ENCODE data around the gene FLNC. TPM values are rescaled to one million over a fixed set of nuclear protein-coding genes. Genes with fewer than 3 reads are reported as not detected.

FLNC gene
- total RNA-seq, 1 donor from 2014 or later: 11.7 TPM

DNA sequence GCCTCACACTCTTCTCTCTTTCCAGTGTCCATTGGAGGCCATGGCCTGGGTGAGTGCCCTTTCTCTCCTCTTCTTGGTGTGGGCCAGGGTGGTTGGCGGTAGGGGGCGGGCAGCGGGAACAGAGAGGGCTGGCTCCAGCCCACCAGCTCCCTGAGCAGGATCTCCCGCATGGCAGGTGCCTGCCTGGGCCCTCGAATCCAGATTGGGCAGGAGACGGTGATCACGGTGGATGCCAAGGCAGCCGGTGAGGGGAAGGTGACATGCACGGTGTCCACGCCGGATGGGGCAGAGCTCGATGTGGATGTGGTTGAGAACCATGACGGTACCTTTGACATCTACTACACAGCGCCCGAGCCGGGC, 18.9 kb downstream of the FLNC start:
- H3K27ac ChIP-seq: no peak overlapping the region
- H3K4me3 ChIP-seq: no peak overlapping the region
- TF ChIP-seq, protein P1, sequence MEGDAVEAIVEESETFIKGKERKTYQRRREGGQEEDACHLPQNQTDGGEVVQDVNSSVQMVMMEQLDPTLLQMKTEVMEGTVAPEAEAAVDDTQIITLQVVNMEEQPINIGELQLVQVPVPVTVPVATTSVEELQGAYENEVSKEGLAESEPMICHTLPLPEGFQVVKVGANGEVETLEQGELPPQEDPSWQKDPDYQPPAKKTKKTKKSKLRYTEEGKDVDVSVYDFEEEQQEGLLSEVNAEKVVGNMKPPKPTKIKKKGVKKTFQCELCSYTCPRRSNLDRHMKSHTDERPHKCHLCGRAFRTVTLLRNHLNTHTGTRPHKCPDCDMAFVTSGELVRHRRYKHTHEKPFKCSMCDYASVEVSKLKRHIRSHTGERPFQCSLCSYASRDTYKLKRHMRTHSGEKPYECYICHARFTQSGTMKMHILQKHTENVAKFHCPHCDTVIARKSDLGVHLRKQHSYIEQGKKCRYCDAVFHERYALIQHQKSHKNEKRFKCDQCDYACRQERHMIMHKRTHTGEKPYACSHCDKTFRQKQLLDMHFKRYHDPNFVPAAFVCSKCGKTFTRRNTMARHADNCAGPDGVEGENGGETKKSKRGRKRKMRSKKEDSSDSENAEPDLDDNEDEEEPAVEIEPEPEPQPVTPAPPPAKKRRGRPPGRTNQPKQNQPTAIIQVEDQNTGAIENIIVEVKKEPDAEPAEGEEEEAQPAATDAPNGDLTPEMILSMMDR (IDR thresholded peaks at IDR 0.05): no peak
- intact Hi-C loops (cut with DNase I): no loop called here
- ATAC-seq (no peak), DNase-seq (no peak)
- H3K36me3 ChIP-seq: no peaks in the 10 kb centered on the region
- H3K4me1 ChIP-seq: no peaks in the 10 kb centered on the region
- H3K27me3 ChIP-seq (ENCODE audit: low read depth): no peaks in the 10 kb centered on the region
- H3K9me3 ChIP-seq: no peaks in the 10 kb centered on the region

DNA sequence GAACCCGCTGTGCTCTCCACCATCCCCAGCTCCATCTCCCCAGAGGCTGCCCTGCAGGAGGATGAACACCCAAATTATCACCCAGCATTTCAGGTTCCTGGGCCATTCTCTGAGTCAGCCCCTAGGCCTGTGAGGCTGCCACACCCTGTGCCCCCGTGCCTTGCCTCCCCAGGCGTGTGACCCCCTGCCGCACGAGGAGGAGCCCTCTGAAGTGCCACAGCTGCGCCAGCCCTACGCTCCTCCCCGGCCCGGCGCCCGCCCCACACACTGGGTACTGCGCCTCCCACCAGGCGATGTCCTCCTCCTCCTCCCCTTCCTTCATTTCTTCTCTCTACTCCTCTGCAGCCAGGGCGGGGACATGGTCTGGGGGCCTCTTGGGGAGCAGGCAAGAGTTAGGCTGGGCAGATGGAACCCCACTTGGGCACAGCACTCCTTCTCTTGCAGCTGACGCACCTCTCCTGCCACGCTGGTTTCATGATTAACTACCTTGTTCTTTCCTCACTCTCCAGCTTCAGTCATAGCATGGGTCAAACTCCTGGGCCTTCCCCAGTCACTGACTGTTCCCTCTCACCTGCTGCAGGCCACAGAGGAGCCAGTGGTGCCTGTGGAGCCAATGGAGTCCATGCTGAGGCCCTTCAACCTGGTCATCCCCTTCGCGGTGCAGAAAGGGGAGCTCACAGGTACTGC, 19.7 kb downstream of the FLNC start:
- intact Hi-C loops (cut with DNase I): no loop called here
- DNase-seq (no peak), ATAC-seq (no peak)
- H3K27ac ChIP-seq: no peak overlapping the region
- TF ChIP-seq, protein P1 (IDR thresholded peaks at IDR 0.05): no peak
- H3K4me3 ChIP-seq: no peak overlapping the region
- H3K36me3 ChIP-seq: no peaks in the 10 kb centered on the region
- H3K4me1 ChIP-seq: no peaks in the 10 kb centered on the region
- no peaks in the 10 kb centered on the region for H3K27me3 ChIP-seq (ENCODE audit: low read depth)
- no peaks in the 10 kb centered on the region for H3K9me3 ChIP-seq

GRCh38 chr7:128852537-128853254, 22.5 kb downstream of the FLNC start:
- no peak for ATAC-seq
- no peak overlapping the region for H3K27ac ChIP-seq
- DNase-seq: no peak
- H3K36me3 ChIP-seq: no peaks in the 10 kb centered on the region
- intact Hi-C loops (cut with DNase I): no loop called here
- TF ChIP-seq, protein P1 (IDR thresholded peaks at IDR 0.05): no peak
- H3K27me3 ChIP-seq (ENCODE audit: low read depth): no peaks in the 10 kb centered on the region
- no peaks in the 10 kb centered on the region for H3K4me1 ChIP-seq
- H3K4me3 ChIP-seq: no peak overlapping the region
- no peaks in the 10 kb centered on the region for H3K9me3 ChIP-seq

- TF ChIP-seq, protein P1 (IDR thresholded peaks at IDR 0.05): no peak
- Histone ChIP-seq H3K4me1 (no peaks in the 10 kb centered on the region), H3K27me3 (ENCODE audit: low read depth) (no peaks in the 10 kb centered on the region), H3K27ac (no peak overlapping the region), H3K4me3 (no peak overlapping the region), H3K9me3 (no peaks in the 10 kb centered on the region), H3K36me3 (no peaks in the 10 kb centered on the region)
- no peak for ATAC-seq
- no peak for DNase-seq
- intact Hi-C loops (cut with DNase I): no loop called here
Observed at GRCh38 chr7:128853799-128854198, 23.6 kb downstream of the FLNC start.

GRCh38 chr7:128854396-128854795, 24.2 kb downstream of the FLNC start:
- Histone ChIP-seq H3K4me3 (no peak overlapping the region), H3K27ac (no peak overlapping the region), H3K27me3 (ENCODE audit: low read depth) (no peaks in the 10 kb centered on the region), H3K4me1 (no peaks in the 10 kb centered on the region), H3K36me3 (no peaks in the 10 kb centered on the region), H3K9me3 (no peaks in the 10 kb centered on the region)
- ATAC-seq (no peak), DNase-seq (no peak)
- intact Hi-C loops (cut with DNase I): no loop called here
- TF ChIP-seq, protein P1 (IDR thresholded peaks at IDR 0.05): no peak

All from lower lobe of right lung (tissue), 2 donors.